IPS-18a (cell line): ENCODE measurements around the gene KHNYN.
A peak's percentile ranks its signal among the peaks of the same experiment; 100 is the strongest.
"Not testable (repeated sequence)": the region's sequence is repeated elsewhere in the genome, so short reads cannot be mapped to it uniquely, and the experiment has no call there.

Source experiments
- H3K27ac ChIP-seq: one replicate; pipeline ENCODE4 v1.5.1; 2013; ENCODE audit warnings: low read length
- H3K27me3 ChIP-seq: one replicate; pipeline ENCODE4 v1.6.1; 2013; ENCODE audit warnings: mild to moderate bottlenecking, low read length; ENCODE audit not compliant: control insufficient read depth, insufficient read depth
- H3K36me3 ChIP-seq: one replicate; pipeline ENCODE4 v1.6.1; 2013; ENCODE audit warnings: low read depth, low read length; ENCODE audit not compliant: control insufficient read depth
- H3K4me1 ChIP-seq: one replicate; pipeline ENCODE4 v1.6.1; 2013; ENCODE audit warnings: low read depth, low read length; ENCODE audit not compliant: control insufficient read depth
- H3K4me3 ChIP-seq: one replicate; pipeline ENCODE4 v1.5.1; 2013; ENCODE audit warnings: low read length
- H3K9ac ChIP-seq: one replicate; pipeline ENCODE4 v1.6.1; 2013; ENCODE audit warnings: mild to moderate bottlenecking, low read length, moderate library complexity
- H3K9me3 ChIP-seq: one replicate; pipeline ENCODE4 v1.6.1; 2013; ENCODE audit warnings: low read depth, low read length; ENCODE audit not compliant: control insufficient read depth

KHNYN gene

GRCh38 chr14:24443053-24443665, 13.4 kb downstream of the KHNYN start:
- H3K27me3 ChIP-seq: no peaks in the 10 kb centered on the region
- H3K4me3 ChIP-seq: peak overlapping the region; percentile 80
- H3K27ac ChIP-seq: peak overlapping the region; percentile 68
- H3K9me3 ChIP-seq: no peaks in the 10 kb centered on the region
- H3K9ac ChIP-seq: peak overlapping the region; percentile 89
- no peaks in the 10 kb centered on the region for H3K4me1 ChIP-seq
- peaks cover 24% of the 10 kb centered on the region for H3K36me3 ChIP-seq

GRCh38 chr14:24450828-24451227, 21.1 kb downstream of the KHNYN start:
- not testable (repeated sequence) for H3K9ac ChIP-seq, H3K27me3 ChIP-seq

GRCh38 chr14:24456980-24457379, 27.2 kb downstream of the KHNYN start:
- no peaks in the 10 kb centered on the region for H3K27me3 ChIP-seq
- no peaks in the 10 kb centered on the region for H3K36me3 ChIP-seq
- H3K9ac ChIP-seq: no peak overlapping the region
- no peak overlapping the region for H3K4me3 ChIP-seq
- no peaks in the 10 kb centered on the region for H3K4me1 ChIP-seq
- H3K27ac ChIP-seq: no peak overlapping the region
- peaks cover 2% of the 10 kb centered on the region for H3K9me3 ChIP-seq

More at GRCh38 chr14:24450828-24451227, 21.1 kb downstream of the KHNYN start:
- H3K4me1 ChIP-seq, H3K9me3 ChIP-seq, H3K36me3 ChIP-seq, H3K27ac ChIP-seq, H3K4me3 ChIP-seq: not testable (repeated sequence)

- Histone ChIP-seq H3K27me3 (no peaks in the 10 kb centered on the region), H3K9ac (no peak overlapping the region), H3K9me3 (peaks cover 2% of the 10 kb centered on the region), H3K4me3 (no peak overlapping the region), H3K36me3 (no peaks in the 10 kb centered on the region), H3K27ac (no peak overlapping the region), H3K4me1 (no peaks in the 10 kb centered on the region)
Observed at GRCh38 chr14:24458736-24459135, 29.0 kb downstream of the KHNYN start.

GRCh38 chr14:24459331-24459730, 29.6 kb downstream of the KHNYN start:
- H3K36me3 ChIP-seq: no peaks in the 10 kb centered on the region

GRCh38 chr14:24461336-24461735, 31.6 kb downstream of the KHNYN start:
- no peaks in the 10 kb centered on the region for H3K36me3 ChIP-seq
- H3K9ac ChIP-seq: no peak overlapping the region
- H3K27me3 ChIP-seq: no peaks in the 10 kb centered on the region
- no peaks in the 10 kb centered on the region for H3K9me3 ChIP-seq
- H3K4me3 ChIP-seq: no peak overlapping the region
- no peaks in the 10 kb centered on the region for H3K4me1 ChIP-seq
- H3K27ac ChIP-seq: no peak overlapping the region

More at GRCh38 chr14:24459331-24459730, 29.6 kb downstream of the KHNYN start:
- Histone ChIP-seq H3K4me3 (no peak overlapping the region), H3K9me3 (peaks cover 2% of the 10 kb centered on the region), H3K27ac (no peak overlapping the region), H3K27me3 (no peaks in the 10 kb centered on the region), H3K9ac (no peak overlapping the region), H3K4me1 (no peaks in the 10 kb centered on the region)

GRCh38 chr14:24463017-24463883, 33.5 kb downstream of the KHNYN start:
- Histone ChIP-seq H3K36me3 (no peaks in the 10 kb centered on the region), H3K27me3 (no peaks in the 10 kb centered on the region), H3K4me1 (no peaks in the 10 kb centered on the region), H3K4me3 (no peak overlapping the region), H3K9me3 (no peaks in the 10 kb centered on the region), H3K27ac (no peak overlapping the region), H3K9ac (no peak overlapping the region)

GRCh38 chr14:24463884-24464785, 34.4 kb downstream of the KHNYN start:
- Histone ChIP-seq H3K9ac (no peak overlapping the region), H3K36me3 (no peaks in the 10 kb centered on the region), H3K27me3 (no peaks in the 10 kb centered on the region), H3K4me3 (no peak overlapping the region), H3K9me3 (no peaks in the 10 kb centered on the region), H3K27ac (no peak overlapping the region), H3K4me1 (no peaks in the 10 kb centered on the region)

GRCh38 chr14:24465368-24465767, 35.6 kb downstream of the KHNYN start:
- Histone ChIP-seq H3K4me3 (no peak overlapping the region), H3K27me3 (no peaks in the 10 kb centered on the region), H3K36me3 (no peaks in the 10 kb centered on the region), H3K9me3 (no peaks in the 10 kb centered on the region), H3K27ac (no peak overlapping the region), H3K4me1 (no peaks in the 10 kb centered on the region), H3K9ac (no peak overlapping the region)

- H3K9ac ChIP-seq: no peak overlapping the region
- H3K27ac ChIP-seq: no peak overlapping the region
- no peaks in the 10 kb centered on the region for H3K36me3 ChIP-seq
- H3K4me1 ChIP-seq: no peaks in the 10 kb centered on the region
- no peaks in the 10 kb centered on the region for H3K27me3 ChIP-seq
- H3K4me3 ChIP-seq: no peak overlapping the region
- H3K9me3 ChIP-seq: no peaks in the 10 kb centered on the region
Observed at GRCh38 chr14:24465805-24466204, 36.1 kb downstream of the KHNYN start.

- H3K4me3 ChIP-seq, H3K4me1 ChIP-seq, H3K9ac ChIP-seq, H3K36me3 ChIP-seq, H3K27ac ChIP-seq, H3K27me3 ChIP-seq, H3K9me3 ChIP-seq: not testable (repeated sequence)
Observed at GRCh38 chr14:24470450-24470849, 40.7 kb downstream of the KHNYN start.
